Left cardiac atrium (tissue), 4 donors: ENCODE results near the gene ASCL5. TPM values are rescaled to one million over a fixed set of nuclear protein-coding genes. Genes with fewer than 3 reads are reported as not detected.
"Not testable (repeated sequence)": the region's sequence is repeated elsewhere in the genome, so short reads cannot be mapped to it uniquely, and the experiment has no call there.

Source experiments
- ATAC-seq, 2 donors: fragments of 200-7000 bp; cut with Tn5 transposase; one replicate each; pipeline ENCODE4 v1.9.1; 2020; ENCODE audit warnings: mild to moderate bottlenecking in 2 of 2, moderate library complexity in 2 of 2
- DNase-seq: peaks from one replicate; pipeline ENCODE4 v3.0.0-alpha.2; 2020
- intact Hi-C, 2 donors: fragments of 100-400 bp; cut with DNase I; formaldehyde crosslinking; loops; one replicate each; pipeline versions ENCODE4 v1.14.1 to v1.15.1; 2022 to 2023
- long read RNA-seq: library from polyadenylated mRNA; unstranded; transcript quantifications from one replicate; pipeline ENCODE4 v2.0.0, GENCODE V29; 2021
- total RNA-seq, 2 donors: library from RNA; stranded (reverse); fragmentation: NEBNext Ultra II Directional; extraction: Animal tissue kit (Norgen Biotek cat#: 25700); gene quantifications; one replicate each; pipeline ENCODE4 v1.2.1, GENCODE V29; 2021
- donor health status: DM: no; HTN: yes; CAD: no.
- donor health status: DM: no; HTN: yes; CAD: no; lungs with severe emphysema.
- donor health status: DM: yes; HTN: yes; CAD: no.
- donor health status: Dilated cardiomyopathy.

ASCL5 gene
- not detected for total RNA-seq
- long read RNA-seq: 0 reads

DNA sequence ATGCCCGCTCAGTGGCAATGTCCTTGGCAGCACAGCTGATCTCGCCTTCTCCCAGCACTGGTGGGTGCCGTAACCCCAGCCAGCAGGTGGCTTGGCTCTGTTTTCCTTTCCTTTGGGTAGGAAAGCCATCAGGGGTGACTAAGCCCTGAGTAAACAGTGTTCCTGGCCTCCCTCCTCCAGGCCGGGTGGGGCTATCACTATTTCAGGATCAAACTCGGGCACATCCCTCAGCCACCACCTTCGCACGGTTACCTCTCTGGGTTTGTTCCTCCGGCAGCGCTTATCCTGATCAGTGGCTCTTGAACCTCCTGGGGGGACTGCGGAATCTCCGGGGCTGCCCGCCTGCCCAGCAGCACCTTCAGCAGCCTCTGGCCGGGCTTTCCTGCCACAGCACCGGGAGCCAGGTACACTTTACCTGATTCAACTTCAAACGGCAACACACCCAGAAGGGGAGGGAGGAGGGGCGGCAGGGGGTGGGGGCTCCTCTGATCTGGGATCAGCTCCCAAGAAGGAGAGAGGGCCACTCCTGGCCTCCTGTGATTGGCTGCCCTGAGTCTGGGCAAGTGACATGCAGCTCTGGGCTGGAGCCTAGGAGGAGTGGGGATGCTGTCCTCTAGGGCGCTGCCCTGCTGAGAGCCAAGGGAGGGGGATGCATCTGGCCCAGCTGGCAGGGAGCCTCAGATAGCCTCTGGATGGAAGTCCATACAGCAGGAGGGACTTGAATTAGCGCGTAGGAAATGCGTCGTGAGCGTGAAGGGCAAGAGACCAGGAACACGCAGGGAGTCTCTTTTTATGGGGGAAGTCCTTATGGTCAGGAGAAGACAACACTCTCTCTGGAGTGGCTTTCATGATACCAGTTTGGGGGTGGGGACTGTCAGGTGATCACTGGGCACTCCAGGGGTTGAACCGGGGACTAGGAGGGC lies at the start of gene ASCL5:
TSS of gene ASCL5 (minus strand) at position 353 of the 923 bp plus-strand sequence. CDS start 11,812 bp downstream, outside the sequence.
- ATAC-seq: no peak
- no peak for DNase-seq
- intact Hi-C loops: no loop called here

DNA sequence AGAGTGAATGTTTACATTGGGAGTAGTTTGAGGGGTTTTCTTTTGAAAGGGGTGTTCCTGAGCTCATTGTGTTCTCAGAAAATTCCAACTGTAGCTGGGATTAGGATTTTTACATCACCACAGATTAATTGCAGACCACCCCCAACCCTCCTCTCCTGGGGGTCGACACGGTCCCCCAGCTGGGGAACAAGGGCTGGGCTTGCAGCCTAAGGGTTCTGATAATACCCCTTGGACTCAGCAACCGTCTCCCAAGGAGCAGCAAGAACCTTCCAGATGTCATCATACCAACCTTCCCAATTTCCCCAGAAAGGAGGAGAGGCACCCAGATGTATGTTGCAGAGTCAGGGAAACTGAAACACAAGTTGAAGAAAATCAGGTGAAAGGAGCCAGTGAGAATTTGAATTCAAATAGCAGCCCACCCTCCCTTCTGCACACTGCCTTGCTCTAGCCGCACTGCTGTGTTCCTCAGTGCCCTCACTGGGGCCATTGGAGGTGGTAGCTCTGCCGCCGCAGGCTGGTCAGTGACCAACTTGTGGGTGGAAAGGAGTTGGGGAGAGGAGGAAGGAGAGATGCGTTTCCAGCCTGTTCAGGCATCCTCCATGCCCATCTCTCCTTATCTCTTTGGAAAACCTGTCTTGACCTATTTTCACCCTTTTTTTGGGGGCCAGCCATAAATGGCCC lies 49.0 kb upstream of the ASCL5 start:
- DNase-seq (no peak), ATAC-seq (no peak)
- intact Hi-C loops: no loop called here

DNA sequence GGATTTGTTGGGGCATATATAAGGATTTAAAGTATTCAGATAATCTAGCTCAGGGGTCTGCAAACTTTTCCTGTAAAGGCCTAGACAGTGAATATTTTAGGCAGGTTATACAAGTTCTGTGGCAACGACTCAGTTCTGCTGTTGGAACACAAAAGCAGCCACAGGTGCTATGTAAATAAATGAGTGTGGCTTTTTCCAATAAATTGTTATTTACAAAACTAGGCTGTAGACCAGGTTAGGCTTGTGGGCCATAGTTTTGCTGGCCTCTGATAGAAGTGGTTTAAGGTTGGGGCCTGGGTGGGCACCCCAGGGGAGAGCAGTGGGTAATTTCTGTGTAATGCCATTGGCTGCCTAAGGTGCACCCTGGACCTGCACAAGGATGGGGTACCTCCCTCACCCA lies 46.8 kb upstream of the ASCL5 start:
- intact Hi-C loops: no loop called here
- ATAC-seq (no peak), DNase-seq (no peak)

DNA sequence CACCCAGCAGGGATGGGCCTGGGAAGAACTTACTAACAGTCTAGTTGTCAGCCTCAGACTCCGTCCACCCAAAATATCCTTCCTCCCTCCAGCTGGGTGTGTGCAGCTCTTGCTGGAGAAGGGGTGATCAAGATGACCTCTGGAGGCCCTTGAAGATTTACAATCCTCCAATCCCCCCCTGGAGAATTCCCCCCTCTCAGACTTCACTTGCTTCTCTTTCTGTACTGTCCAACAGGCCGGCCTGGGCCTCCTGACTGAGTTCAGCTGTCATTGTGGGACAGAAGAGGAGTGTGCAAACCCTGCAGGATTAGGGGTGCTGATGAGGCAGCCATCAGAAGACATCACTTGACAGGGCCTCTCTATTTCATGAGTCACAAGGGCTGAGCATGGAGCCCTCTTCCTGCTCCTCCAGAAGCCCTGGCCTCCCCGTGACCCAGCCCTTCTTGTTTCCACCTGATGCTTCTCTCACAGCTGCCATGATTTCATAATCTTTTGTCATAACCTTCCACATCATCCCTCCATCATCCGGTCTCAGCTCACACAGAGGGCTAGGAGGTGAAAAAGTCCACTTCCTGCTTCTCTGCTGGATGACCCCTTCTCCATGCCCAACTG lies 46.1 kb upstream of the ASCL5 start:
- DNase-seq (no peak), ATAC-seq (no peak)
- intact Hi-C loops: no loop called here

DNA sequence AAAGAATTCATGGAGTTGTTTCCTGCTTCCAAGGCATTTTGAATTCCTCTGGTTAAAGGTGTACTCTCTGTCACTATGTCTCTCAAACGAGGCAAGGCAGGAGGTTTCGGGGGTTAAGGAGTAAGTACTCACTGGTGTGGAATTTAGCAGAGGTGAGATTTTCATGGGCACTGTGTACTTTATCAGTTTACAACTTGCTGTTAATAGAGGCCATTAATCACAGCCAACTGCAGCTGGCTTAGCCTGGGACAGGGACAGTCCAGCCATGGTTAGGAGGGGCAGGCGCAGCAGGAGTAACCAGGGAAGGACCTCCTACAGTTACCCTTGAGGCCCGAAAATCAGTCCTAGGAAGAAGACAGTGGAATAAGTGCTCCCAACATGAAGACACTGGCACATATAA lies 45.3 kb upstream of the ASCL5 start:
- no peak for DNase-seq
- intact Hi-C loops: no loop called here
- ATAC-seq: peak in 1 of 2 donors; percentile 2

- DNase-seq: no peak
- intact Hi-C loops: no loop called here
- ATAC-seq: peak; percentile 42 to 59
These were observed 44.4 kb upstream of the ASCL5 start for GRCh38 chr1:201171063-201172036.

- ATAC-seq: peak; percentile 99
- intact Hi-C loops: no loop called here
- DNase-seq: peak; percentile 96
These were observed 43.6 kb upstream of the ASCL5 start for GRCh38 chr1:201170533-201171062.

DNA sequence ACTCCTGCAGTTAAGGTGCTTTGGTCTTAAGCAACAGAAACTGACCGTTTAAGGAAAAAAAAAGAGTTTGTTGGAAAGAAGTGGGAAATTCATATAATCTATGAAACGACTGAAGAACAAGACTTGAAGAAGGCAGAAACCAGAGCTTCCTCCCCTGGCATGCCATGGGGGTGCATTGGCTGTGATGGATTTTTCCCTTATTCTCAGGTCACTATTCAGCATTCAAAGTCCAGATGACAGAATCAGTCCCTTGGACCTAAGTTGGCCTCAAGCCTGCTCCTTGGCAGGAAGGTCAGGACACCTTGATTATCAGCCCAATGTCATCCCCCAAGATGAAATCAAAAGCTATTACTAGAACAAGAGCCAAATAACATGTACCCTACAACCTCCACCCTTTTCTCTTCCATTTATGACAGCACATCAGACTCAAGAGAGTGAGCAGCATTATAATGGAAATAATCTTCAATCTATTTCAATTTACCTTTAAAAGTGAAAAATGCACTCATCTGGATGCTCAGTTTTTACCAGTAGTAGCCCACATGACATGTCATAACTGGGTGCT lies 43.1 kb upstream of the ASCL5 start:
- intact Hi-C loops: no loop called here
- ATAC-seq (no peak), DNase-seq (no peak)

- intact Hi-C loops: no loop called here
- ATAC-seq: no peak
- no peak for DNase-seq
These were observed 42.2 kb upstream of the ASCL5 start for GRCh38 chr1:201169203-201169602.

DNA sequence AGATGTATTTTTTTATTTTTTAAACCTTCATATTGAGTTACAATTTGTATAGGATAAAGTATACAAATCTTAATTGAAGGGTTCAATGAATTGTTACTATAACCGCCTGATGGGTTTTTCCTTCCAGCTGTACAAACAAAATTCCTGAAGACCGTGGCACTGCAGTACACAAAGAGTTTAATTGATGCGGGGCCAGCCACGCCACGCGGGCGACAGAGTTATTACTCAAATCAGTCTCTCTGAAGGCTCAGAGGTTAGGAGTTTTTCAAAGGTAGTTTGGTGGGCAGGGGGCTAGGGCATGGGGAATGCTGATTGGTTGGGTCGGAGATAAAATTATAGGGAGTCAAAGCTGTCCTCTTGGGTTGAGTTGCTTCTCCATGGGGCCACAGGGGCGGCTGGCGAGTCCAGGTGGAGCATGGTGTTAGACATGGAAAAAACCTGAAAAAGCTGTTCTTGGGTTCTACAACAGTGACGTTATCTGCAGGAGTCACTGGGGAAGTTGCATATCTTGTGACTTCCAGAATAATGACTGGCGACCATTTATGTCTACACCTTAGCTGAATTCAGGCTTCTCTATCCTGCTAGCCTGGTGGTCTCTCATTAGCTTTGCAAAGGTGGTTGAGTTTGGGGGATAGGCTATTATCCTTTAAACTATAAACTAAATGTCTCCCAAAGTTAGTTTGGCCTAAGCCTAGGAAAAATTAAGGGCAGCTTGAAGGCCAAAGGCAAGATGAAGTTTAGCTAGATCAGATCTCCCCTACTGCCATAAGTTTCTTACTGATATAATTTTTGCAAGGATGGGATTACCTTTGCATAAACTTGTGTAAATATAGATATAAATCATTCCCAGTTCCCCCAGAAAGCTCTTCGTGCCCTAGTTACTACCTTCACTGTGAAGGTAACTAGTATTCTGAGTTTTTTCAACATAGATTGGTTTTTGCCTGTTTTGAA lies 40.3 kb upstream of the ASCL5 start:
- intact Hi-C loops: no loop called here

DNA sequence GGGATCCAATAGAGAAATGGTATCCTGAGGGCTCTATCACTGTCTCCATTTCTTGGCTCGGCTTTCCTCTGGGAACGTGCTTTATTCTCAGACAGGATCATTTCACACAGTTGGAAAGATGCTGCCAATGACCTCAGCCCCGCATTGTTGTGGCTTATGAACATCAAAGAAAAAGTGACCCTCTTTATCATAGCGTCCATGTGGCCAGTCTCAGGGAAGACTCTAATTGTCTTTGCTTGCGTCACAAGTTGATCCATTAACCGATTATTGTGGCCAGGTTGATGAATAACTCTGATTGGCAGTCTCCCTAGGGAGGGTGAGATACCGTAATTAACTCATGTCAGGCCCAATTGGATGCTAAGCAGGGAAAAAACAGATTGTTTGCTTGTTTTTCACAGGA lies 37.7 kb upstream of the ASCL5 start:
- no peak for DNase-seq
- no peak for ATAC-seq
- intact Hi-C loops: no loop called here

More for the DNA sequence above, 40.3 kb upstream of the ASCL5 start:
- DNase-seq: no peak
- no peak for ATAC-seq

DNA sequence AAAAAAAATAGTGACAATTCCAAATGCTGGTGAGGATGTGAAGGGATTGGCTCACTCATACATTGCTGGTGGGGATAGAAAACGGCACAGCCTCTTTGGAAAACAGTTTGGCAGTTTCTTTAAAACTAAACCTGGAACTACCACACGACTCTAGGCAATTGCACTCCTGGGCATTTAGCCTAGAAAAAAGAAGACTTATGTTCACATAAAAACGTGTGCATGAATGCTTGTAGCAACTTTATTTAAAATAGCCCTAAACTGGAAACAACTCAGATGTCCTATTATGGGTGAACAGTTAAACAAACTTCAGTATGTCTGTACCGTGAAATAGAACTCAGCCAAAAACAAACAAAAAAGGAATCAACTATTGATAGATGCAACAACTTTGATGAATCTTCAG lies 36.7 kb upstream of the ASCL5 start:
- no peak for ATAC-seq
- intact Hi-C loops: no loop called here
- no peak for DNase-seq

DNA sequence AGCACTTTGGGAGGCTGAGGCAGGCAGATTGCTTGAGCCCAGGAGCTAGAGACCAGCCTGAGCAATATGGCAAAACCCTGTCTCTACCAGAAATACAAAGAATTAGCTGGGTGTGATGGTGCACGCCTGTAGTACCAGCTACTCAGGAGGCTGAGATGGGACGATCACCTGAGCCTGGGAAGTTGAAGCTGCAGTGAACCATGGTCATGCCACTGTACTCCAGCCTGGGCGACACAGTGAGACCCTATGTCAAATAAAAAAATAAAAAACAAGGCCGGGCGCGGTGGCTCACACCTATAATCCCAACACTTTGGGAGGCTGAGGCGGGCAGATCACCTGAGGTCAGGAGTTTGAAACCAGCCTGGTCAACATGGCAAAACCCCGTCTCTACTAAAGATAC lies 36.1 kb upstream of the ASCL5 start:
- DNase-seq, intact Hi-C loops, ATAC-seq: not testable (repeated sequence)

DNA sequence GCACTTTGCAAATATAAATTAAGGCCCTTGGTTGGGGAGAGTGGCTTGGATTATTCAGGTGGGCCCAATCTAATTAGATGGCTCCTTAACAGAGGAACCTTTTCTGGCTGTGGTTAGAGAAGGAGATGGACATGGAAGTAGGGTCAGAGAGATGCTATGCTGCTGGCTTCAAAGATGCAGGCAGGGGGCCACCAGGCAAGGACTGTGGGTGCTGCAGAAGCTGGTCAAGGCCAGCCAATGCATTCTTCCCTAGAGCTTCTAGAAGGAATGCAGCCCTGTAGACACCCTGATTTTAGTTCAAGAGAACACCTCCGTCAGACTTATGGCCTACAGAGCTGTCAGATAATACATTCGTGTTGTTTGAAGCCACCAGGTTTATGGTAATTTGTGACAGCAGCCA lies 31.0 kb upstream of the ASCL5 start:
- DNase-seq: no peak
- intact Hi-C loops: no loop called here
- no peak for ATAC-seq

- intact Hi-C loops: no loop called here
- DNase-seq (no peak), ATAC-seq (no peak)
These were observed 29.8 kb upstream of the ASCL5 start for GRCh38 chr1:201156819-201157218.

GRCh38 chr1:201156346-201156745 lies 29.4 kb upstream of the ASCL5 start:
- DNase-seq: no peak
- no peak for ATAC-seq
- intact Hi-C loops: no loop called here

- intact Hi-C loops: no loop called here
- ATAC-seq: no peak
- no peak for DNase-seq
These were observed 28.4 kb upstream of the ASCL5 start for GRCh38 chr1:201155354-201155753.
